ENCODE data around the gene FAM135A. TPM values are rescaled to one million over a fixed set of nuclear protein-coding genes. Genes with fewer than 3 reads are reported as not detected.

The FAM135A gene
- total and polyA plus RNA-seq, 10 of the 15 experiments (the other 5 are each of a cell fraction or from before 2014, with no cell fraction given) = 3.9 to 24.5 (median 13.7) TPM

DNA sequence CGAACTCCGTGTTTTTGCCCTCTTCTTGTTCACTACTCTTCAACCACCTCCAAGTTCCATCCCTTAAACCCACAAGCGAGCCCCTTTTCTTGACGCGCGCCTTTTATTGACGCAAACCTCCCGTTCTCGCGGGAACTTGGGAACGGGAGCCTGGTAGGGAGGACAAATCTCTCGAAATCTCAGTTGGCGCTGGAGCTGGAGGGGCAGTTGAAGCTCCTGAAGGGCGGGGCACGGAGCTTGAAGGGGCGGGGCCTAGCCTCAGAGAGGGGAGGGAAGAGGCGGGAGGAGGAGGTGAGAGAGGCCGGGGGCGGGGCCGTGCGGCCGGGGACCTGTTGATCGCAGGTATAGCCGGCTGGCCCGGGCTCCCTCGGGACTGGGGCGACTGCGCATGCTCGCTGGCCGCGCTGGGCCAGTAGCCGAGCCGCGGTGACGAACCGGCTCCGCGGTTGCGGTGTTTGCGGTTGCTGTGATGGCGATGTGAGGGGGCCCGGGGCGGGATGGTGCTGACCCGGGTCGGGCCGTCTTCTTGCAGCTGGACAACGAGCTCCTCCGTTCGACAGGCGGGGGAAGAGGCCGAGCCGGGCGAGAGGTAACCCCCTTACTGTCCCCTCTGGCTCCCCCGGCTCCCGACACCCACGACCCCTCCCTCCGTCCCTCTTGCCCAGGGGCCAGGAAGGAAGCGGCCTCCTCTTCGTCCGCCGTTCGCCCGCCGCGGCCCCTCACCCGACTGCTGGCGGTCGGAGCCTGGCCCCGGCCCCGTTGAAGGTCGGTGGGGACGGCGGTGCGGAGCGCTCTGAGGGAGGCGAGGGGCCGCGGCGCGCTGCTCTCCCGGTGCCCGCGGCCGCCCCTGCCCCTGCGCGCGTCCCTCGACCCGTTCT, at the start of gene FAM135A (continued):
- TF ChIP-seq BCL11A (IDR thresholded peaks at IDR 0.05; ENCODE audit: low read depth, low read length) = no peak
- no peak for TF ChIP-seq BMI1 (IDR thresholded peaks at IDR 0.05; ENCODE audit: borderline replicate concordance)
- TF ChIP-seq, protein P1, sequence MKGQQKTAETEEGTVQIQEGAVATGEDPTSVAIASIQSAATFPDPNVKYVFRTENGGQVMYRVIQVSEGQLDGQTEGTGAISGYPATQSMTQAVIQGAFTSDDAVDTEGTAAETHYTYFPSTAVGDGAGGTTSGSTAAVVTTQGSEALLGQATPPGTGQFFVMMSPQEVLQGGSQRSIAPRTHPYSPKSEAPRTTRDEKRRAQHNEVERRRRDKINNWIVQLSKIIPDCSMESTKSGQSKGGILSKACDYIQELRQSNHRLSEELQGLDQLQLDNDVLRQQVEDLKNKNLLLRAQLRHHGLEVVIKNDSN (IDR thresholded peaks at IDR 0.05; ENCODE audit: borderline replicate concordance, extremely low read length, insufficient read depth, low read depth, low read length) = no peak
- 0 out of 2 replicates have a peak, but pooled peaks have one; percentile 1 for TF ChIP-seq TCF12 (IDR thresholded peaks at IDR 0.05; ENCODE audit: low read depth, low read length)
- 0 out of 2 replicates have a peak, but pooled peaks have one; percentile 50 for TF ChIP-seq TBL1XR1 (IDR thresholded peaks at IDR 0.05; ENCODE audit: low read depth, low read length)
- TF ChIP-seq HDGF (IDR thresholded peaks at IDR 0.05) = peak; percentile 90
- TF ChIP-seq, protein P2, sequence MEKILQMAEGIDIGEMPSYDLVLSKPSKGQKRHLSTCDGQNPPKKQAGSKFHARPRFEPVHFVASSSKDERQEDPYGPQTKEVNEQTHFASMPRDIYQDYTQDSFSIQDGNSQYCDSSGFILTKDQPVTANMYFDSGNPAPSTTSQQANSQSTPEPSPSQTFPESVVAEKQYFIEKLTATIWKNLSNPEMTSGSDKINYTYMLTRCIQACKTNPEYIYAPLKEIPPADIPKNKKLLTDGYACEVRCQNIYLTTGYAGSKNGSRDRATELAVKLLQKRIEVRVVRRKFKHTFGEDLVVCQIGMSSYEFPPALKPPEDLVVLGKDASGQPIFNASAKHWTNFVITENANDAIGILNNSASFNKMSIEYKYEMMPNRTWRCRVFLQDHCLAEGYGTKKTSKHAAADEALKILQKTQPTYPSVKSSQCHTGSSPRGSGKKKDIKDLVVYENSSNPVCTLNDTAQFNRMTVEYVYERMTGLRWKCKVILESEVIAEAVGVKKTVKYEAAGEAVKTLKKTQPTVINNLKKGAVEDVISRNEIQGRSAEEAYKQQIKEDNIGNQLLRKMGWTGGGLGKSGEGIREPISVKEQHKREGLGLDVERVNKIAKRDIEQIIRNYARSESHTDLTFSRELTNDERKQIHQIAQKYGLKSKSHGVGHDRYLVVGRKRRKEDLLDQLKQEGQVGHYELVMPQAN (conservative IDR thresholded peaks at IDR 0.05) = peak; percentile 61
- TF ChIP-seq NFXL1 (IDR thresholded peaks at IDR 0.05; ENCODE audit: borderline replicate concordance) = no peak
- TF ChIP-seq, protein P3, sequence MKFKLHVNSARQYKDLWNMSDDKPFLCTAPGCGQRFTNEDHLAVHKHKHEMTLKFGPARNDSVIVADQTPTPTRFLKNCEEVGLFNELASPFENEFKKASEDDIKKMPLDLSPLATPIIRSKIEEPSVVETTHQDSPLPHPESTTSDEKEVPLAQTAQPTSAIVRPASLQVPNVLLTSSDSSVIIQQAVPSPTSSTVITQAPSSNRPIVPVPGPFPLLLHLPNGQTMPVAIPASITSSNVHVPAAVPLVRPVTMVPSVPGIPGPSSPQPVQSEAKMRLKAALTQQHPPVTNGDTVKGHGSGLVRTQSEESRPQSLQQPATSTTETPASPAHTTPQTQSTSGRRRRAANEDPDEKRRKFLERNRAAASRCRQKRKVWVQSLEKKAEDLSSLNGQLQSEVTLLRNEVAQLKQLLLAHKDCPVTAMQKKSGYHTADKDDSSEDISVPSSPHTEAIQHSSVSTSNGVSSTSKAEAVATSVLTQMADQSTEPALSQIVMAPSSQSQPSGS (IDR thresholded peaks at IDR 0.05; ENCODE audit: low read length) = peak; percentile 69
- peak; percentile 58; the same call in 1 of the 2 replicates for TF ChIP-seq ZNF217 (IDR thresholded peaks at IDR 0.05)
- no peak for TF ChIP-seq ZZZ3 (IDR thresholded peaks at IDR 0.05; ENCODE audit: control insufficient read depth, insufficient read length, low read depth)
- TF ChIP-seq CHD1 (IDR thresholded peaks at IDR 0.05; ENCODE audit: low read depth, low read length) = no peak
- TF ChIP-seq RFX5 (IDR thresholded peaks at IDR 0.05; ENCODE audit: low read depth, low read length) = no peak
- TF ChIP-seq SMC3 (IDR thresholded peaks at IDR 0.05; ENCODE audit: borderline replicate concordance, low read length) = no peak
- TF ChIP-seq CBFB (IDR thresholded peaks at IDR 0.05; ENCODE audit: low read depth) = peak; percentile 98
- peak; percentile 49; the same call in 1 of the 2 replicates for TF ChIP-seq HCFC1 (IDR thresholded peaks at IDR 0.05; ENCODE audit: low read length)
- no peak for TF ChIP-seq TCF7 (IDR thresholded peaks at IDR 0.05; ENCODE audit: borderline replicate concordance)
- no peak for TF ChIP-seq KLF5 (IDR thresholded peaks at IDR 0.05; ENCODE audit: partially characterized antibody)
- no peak for TF ChIP-seq ASH2L (IDR thresholded peaks at IDR 0.05; ENCODE audit: borderline replicate concordance, low read depth)
- TF ChIP-seq, protein P4, sequence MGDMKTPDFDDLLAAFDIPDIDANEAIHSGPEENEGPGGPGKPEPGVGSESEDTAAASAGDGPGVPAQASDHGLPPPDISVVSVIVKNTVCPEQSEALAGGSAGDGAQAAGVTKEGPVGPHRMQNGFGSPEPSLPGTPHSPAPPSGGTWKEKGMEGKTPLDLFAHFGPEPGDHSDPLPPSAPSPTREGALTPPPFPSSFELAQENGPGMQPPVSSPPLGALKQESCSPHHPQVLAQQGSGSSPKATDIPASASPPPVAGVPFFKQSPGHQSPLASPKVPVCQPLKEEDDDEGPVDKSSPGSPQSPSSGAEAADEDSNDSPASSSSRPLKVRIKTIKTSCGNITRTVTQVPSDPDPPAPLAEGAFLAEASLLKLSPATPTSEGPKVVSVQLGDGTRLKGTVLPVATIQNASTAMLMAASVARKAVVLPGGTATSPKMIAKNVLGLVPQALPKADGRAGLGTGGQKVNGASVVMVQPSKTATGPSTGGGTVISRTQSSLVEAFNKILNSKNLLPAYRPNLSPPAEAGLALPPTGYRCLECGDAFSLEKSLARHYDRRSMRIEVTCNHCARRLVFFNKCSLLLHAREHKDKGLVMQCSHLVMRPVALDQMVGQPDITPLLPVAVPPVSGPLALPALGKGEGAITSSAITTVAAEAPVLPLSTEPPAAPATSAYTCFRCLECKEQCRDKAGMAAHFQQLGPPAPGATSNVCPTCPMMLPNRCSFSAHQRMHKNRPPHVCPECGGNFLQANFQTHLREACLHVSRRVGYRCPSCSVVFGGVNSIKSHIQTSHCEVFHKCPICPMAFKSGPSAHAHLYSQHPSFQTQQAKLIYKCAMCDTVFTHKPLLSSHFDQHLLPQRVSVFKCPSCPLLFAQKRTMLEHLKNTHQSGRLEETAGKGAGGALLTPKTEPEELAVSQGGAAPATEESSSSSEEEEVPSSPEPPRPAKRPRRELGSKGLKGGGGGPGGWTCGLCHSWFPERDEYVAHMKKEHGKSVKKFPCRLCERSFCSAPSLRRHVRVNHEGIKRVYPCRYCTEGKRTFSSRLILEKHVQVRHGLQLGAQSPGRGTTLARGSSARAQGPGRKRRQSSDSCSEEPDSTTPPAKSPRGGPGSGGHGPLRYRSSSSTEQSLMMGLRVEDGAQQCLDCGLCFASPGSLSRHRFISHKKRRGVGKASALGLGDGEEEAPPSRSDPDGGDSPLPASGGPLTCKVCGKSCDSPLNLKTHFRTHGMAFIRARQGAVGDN (IDR thresholded peaks at IDR 0.05) = peak; percentile 14; the same call in 1 of the 2 replicates
- TF ChIP-seq SUZ12 (IDR thresholded peaks at IDR 0.05; ENCODE audit: unreplicated experiment) = no peak
- TF ChIP-seq ATF7 (IDR thresholded peaks at IDR 0.05; ENCODE audit: low read depth) = no peak; the same call in 1 of the 2 replicates
- TF ChIP-seq POLR2A (IDR thresholded peaks at IDR 0.05; ENCODE audit: low read depth, low read length) = peak; percentile 87

All from GM12878 (cell line).